SKM-1 (cell line): ENCODE measurements around the gene PLPPR3.

Source experiments
- DNase-seq: peaks from one replicate; lab custom pipeline; 2025; ENCODE audit not compliant: unreplicated experiment; lab: John Stamatoyannopoulos, UW

PLPPR3 gene

GRCh38 chr19:821825-822503, at the start of gene PLPPR3:
Gene PLPPR3, minus strand, starts transcription at chr19:821955. Its CDS starts 396 bp downstream, at chr19:821559.
- no peak for DNase-seq

GRCh38 chr19:870963-871401, 49.2 kb upstream of the PLPPR3 start:
- no peak for DNase-seq

- no peak for DNase-seq
Observed at GRCh38 chr19:870314-870713, 48.6 kb upstream of the PLPPR3 start.

- DNase-seq = no peak
Observed at GRCh38 chr19:869245-870177, 47.8 kb upstream of the PLPPR3 start.

GRCh38 chr19:868458-869244, 46.9 kb upstream of the PLPPR3 start:
- DNase-seq = no peak

- DNase-seq = no peak
Observed at GRCh38 chr19:867855-868457, 46.2 kb upstream of the PLPPR3 start.

- DNase-seq = no peak
Observed at GRCh38 chr19:867301-867793, 45.6 kb upstream of the PLPPR3 start.

- no peak for DNase-seq
Observed at GRCh38 chr19:866769-867300, 45.1 kb upstream of the PLPPR3 start.

GRCh38 chr19:863315-863620, 41.5 kb upstream of the PLPPR3 start:
- no peak for DNase-seq

GRCh38 chr19:862581-863314, 41.0 kb upstream of the PLPPR3 start:
- DNase-seq = no peak

- peak; percentile 54 for DNase-seq
Observed at GRCh38 chr19:861756-862580, 40.2 kb upstream of the PLPPR3 start.

- DNase-seq = no peak
Observed at GRCh38 chr19:861141-861755, 39.5 kb upstream of the PLPPR3 start.

- no peak for DNase-seq
Observed at GRCh38 chr19:858868-859843, 37.4 kb upstream of the PLPPR3 start, which contains the start of gene CFD. Gene CFD, plus strand, starts transcription at chr19:859664. Its CDS starts 26 bp downstream, at chr19:859690.

- DNase-seq = no peak
Observed at GRCh38 chr19:858284-858683, 36.5 kb upstream of the PLPPR3 start.

- DNase-seq = no peak
Observed at GRCh38 chr19:855566-856120, 33.9 kb upstream of the PLPPR3 start.

GRCh38 chr19:855142-855541, 33.4 kb upstream of the PLPPR3 start:
- DNase-seq = no peak

GRCh38 chr19:854549-854948, 32.8 kb upstream of the PLPPR3 start:
- no peak for DNase-seq
